Skeletal muscle satellite cell (primary cell): ENCODE data around the gene COL13A1.

ENCODE experiments used
- H3K27me3 ChIP-seq: 2 replicates; pipeline ENCODE4 v1.7.0; 2013; ENCODE audit warnings: low read length; ENCODE audit not compliant: control insufficient read depth, insufficient read depth
- H3K36me3 ChIP-seq: 2 replicates; pipeline ENCODE4 v1.7.0; 2013; ENCODE audit warnings: mild to moderate bottlenecking, control low read depth, low read length; ENCODE audit not compliant: insufficient read depth
- H3K4me1 ChIP-seq: 2 replicates; pipeline ENCODE4 v1.7.0; 2013; ENCODE audit warnings: low read length; ENCODE audit not compliant: control insufficient read depth, insufficient read depth
- H3K4me2 ChIP-seq: 2 replicates; pipeline ENCODE4 v1.7.0; 2013; ENCODE audit warnings: mild to moderate bottlenecking, low read length
- H3K4me3 ChIP-seq: 2 replicates; pipeline ENCODE4 v1.7.0; 2013; ENCODE audit warnings: low read length
- H3K9ac ChIP-seq: 2 replicates; pipeline ENCODE4 v1.7.0; 2013; ENCODE audit warnings: mild to moderate bottlenecking, low read depth, low read length, moderate library complexity
- H3K9me3 ChIP-seq: replicated peaks from 2 replicates; pipeline ENCODE4 v1.7.0; 2013; ENCODE audit warnings: mild to moderate bottlenecking, control low read depth, low read length

COL13A1 gene

DNA sequence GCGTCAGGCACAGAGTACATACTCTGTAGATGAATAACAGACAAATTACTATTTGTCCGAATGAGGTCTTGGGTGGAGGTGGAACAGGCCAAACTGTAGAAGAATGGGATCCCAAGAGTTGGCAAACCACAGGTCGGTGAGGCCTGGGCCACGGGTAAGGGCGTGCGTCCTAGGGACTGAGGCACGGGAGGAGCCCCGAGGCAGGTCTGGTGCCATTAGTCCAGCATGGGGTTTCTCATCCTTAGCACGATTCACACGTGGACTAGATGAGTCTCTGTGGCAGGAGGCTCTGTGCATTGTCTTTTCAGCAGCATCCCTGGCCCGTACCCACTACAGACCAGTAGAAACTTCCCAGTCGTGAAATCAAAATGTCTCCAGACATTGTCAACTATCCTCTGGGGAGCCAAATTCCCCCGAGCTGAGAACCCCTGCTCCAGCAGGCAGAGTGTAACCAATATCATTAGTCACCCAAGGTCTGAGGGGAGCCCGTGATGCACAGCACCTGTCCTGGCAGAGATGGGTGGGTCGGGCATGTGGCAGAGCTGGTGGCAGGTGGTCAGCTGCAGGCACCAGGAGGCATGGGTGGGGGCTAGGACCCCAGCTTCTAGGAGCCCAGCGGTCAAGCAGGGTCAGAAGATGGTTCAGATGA is 61.3 kb downstream of the COL13A1 start:
- H3K4me2 ChIP-seq = no peak overlapping the region
- no peaks in the 10 kb centered on the region for H3K36me3 ChIP-seq
- H3K9me3 ChIP-seq = no peaks in the 10 kb centered on the region
- no peaks in the 10 kb centered on the region for H3K27me3 ChIP-seq
- peaks cover 54% of the 10 kb centered on the region for H3K4me1 ChIP-seq
- H3K4me3 ChIP-seq = no peak overlapping the region
- no peak overlapping the region for H3K9ac ChIP-seq

DNA sequence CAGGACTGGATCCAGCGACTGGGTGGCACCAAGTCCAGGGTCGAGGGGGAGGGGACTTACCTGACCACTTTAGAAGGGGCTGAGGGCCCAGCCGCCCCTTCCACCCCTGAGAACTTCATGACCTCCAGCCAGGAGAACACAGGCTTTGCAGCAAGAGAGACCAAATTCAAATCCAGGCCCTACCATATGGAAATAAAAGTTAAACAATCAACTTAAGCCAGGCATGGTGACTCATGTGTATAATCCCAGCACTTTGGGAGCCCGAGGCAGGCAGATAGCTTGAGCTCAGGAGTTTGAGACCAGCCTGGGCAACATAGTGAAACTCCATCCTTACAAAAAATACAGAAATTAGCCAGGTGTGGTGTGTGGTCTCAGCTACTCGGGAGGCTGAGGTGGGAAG is 61.9 kb downstream of the COL13A1 start:
- Histone ChIP-seq H3K4me3 (no peak overlapping the region), H3K9me3 (no peaks in the 10 kb centered on the region), H3K27me3 (no peaks in the 10 kb centered on the region), H3K36me3 (no peaks in the 10 kb centered on the region), H3K9ac (no peak overlapping the region), H3K4me1 (peaks cover 54% of the 10 kb centered on the region), H3K4me2 (no peak overlapping the region)

DNA sequence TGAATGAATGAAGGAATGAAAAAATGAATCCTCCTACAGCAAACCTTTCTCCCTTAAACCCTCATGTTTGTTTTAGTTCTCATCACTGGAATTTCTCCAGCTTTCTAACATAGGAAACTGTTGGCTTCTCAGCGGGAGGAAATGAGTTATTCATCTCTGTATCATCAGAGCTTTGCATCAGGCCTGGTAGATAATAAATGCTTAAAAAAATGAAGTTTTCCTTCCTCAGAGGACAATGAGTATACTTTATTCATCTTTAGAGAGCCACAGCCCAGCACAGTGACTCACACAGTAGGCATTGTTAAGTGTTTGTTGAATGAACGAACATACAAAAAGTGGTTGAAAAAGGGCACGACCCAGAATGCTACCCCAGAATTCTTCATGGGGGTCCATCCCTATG is 62.6 kb downstream of the COL13A1 start:
- Histone ChIP-seq H3K36me3 (no peaks in the 10 kb centered on the region), H3K9ac (no peak overlapping the region), H3K9me3 (no peaks in the 10 kb centered on the region), H3K27me3 (no peaks in the 10 kb centered on the region), H3K4me3 (no peak overlapping the region), H3K4me1 (peaks cover 60% of the 10 kb centered on the region), H3K4me2 (peak overlapping the region; percentile 62)

DNA sequence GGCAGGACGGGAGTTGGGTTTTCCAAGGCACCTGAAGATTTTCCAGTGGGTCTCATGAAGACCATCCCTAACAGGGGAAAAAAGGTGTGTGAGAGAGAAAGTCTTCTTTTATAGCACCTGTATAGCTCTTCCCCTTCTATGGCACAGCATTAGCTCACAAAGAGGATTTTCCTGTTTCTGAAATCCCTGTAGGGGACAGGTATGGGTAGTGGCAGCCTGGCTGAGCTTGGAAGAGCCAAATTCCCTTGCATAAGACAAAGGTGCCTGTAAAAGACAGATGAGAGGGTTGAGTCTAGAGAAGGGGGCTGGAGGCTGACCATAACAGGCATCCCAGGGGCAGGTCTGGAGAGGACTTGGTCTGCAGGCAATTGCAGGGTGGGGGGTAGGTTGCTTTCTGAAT is 63.7 kb downstream of the COL13A1 start:
- Histone ChIP-seq H3K4me3 (no peak overlapping the region), H3K9me3 (no peaks in the 10 kb centered on the region), H3K27me3 (no peaks in the 10 kb centered on the region), H3K36me3 (no peaks in the 10 kb centered on the region), H3K9ac (no peak overlapping the region), H3K4me1 (peaks cover 61% of the 10 kb centered on the region), H3K4me2 (no peak overlapping the region)

DNA sequence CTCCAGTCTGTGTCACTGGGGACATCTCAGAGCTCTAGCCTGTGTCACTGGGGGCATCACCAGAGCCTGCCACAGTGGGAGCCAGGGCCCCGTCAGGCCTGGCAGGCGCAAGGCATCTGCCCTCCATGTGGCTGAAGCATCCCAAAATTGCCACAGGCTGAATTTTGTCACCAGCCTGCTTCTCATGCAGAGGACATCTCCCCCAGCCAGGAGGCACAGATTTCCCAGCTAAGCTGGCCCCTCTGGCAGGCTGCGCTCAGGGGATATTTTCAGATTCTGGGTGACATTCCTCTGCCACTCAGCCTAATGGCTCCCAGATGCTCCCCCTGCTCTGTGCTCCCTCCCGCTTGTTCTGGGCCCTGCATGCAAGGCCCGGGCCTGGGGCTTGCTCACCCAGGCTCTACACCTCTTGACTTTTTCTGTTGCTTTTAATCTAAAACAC is 64.6 kb downstream of the COL13A1 start:
- Histone ChIP-seq H3K9me3 (no peaks in the 10 kb centered on the region), H3K4me1 (peaks cover 57% of the 10 kb centered on the region), H3K9ac (peak overlapping the region; percentile 60), H3K4me2 (peak overlapping the region; percentile 72), H3K4me3 (no peak overlapping the region), H3K27me3 (no peaks in the 10 kb centered on the region), H3K36me3 (no peaks in the 10 kb centered on the region)

DNA sequence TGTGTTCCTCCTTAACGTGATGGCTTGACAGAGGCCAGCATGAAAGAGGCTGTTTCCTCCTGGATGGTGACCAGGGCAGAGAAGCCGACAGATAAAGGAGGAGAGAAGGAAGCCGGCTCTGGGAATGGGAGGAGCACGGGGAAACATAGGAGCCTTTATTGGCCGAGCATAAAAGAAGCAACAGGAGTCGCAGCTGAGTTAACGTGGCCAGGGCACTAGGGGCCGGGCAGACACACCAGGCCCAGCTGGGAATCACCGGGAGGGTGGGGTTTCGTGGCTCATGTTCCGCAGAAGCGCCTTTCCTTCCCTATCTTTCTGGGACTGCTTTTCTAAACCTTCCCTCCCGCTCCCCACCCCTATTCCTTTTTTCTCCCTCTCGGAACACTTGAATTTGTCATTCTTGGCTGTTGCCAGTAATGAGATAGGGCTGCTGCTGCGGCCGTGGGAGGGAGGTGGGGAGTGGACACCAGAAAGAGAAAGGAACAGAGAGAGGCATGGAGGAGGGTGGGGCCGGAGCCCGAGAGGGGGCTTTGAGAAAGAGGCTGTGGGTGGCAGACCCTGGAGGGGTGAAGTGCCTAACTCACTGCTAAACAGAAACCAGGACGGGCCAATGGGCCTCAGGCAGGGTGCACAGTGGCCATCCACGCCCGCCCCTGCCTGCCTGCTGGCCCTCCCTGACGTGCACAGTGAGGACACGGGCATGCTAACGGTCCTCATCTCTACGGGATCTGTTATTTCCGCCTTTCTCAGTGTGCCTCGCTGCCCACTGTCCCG is 65.2 kb downstream of the COL13A1 start:
- Histone ChIP-seq H3K4me3 (peak overlapping the region; percentile 27), H3K4me2 (peak overlapping the region; percentile 72), H3K4me1 (peaks cover 51% of the 10 kb centered on the region), H3K27me3 (no peaks in the 10 kb centered on the region), H3K9me3 (no peaks in the 10 kb centered on the region), H3K36me3 (no peaks in the 10 kb centered on the region), H3K9ac (peak overlapping the region; percentile 60)

DNA sequence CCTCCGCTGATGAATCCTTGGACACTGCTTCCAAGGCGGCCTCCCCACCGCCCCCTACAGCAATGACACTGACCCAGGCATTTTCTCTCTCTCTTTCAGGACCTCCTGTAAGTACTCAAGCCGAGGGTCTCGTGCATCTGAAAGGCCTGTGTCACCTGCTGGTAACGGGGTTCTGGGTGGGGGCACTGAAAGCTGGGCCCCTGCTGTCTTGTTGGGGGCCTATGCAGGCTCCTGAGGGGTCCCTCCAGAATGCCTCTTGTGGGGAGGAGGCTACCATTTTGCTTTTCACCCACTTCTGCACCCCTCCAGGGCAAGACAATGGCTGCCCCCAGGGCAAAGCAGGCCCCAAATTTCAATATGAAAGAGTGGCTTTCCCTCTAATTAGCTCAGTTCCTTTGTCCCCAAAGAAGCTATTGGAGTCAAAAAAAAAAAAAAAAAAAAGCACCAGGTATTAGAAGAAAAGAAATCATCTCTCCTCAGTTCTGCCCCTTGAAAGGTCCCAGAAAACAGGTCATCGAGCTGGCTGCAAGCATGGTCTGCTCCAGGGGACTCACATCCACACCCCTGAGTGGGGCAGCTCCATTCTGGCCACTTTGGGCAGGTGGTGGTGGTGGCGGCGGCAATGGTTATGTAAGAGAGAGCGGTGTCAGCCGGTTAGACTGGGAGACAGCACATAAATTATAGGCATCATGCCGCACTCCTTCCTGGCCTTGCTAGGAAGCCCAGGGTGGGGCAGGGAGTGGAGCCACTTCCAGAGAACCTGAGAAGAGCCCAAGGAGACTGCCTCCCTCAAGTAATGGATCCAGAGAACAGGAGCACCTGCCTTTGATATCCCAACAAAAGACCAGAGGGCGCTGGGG is 66.2 kb downstream of the COL13A1 start:
- no peak overlapping the region for H3K9ac ChIP-seq
- no peaks in the 10 kb centered on the region for H3K9me3 ChIP-seq
- H3K4me3 ChIP-seq = no peak overlapping the region
- H3K4me2 ChIP-seq = no peak overlapping the region
- H3K36me3 ChIP-seq = no peaks in the 10 kb centered on the region
- H3K4me1 ChIP-seq = peaks cover 42% of the 10 kb centered on the region
- H3K27me3 ChIP-seq = no peaks in the 10 kb centered on the region

DNA sequence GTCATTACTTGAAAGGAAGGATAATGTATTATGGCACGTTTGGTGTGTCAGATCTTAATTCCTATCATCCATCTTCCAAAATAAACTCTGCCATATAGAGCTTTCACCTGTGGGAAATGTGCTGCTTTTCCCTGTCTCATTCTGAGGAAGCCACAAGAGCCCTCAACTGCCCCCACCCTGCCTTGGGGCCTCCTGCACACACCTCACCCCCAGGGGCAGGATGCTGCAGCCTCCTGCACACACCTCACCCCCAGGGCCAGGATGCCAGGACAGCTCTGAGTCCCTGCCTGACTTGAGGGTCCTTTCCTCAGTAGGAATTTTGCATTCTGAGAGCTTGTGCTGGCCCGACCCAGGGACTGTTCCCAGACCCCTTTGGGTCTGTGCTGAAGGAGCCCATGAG is 67.1 kb downstream of the COL13A1 start:
- H3K4me3 ChIP-seq = no peak overlapping the region
- H3K27me3 ChIP-seq = no peaks in the 10 kb centered on the region
- no peaks in the 10 kb centered on the region for H3K36me3 ChIP-seq
- no peak overlapping the region for H3K9ac ChIP-seq
- peak overlapping the region; percentile 28 for H3K4me2 ChIP-seq
- peaks cover 34% of the 10 kb centered on the region for H3K4me1 ChIP-seq
- H3K9me3 ChIP-seq = no peaks in the 10 kb centered on the region

DNA sequence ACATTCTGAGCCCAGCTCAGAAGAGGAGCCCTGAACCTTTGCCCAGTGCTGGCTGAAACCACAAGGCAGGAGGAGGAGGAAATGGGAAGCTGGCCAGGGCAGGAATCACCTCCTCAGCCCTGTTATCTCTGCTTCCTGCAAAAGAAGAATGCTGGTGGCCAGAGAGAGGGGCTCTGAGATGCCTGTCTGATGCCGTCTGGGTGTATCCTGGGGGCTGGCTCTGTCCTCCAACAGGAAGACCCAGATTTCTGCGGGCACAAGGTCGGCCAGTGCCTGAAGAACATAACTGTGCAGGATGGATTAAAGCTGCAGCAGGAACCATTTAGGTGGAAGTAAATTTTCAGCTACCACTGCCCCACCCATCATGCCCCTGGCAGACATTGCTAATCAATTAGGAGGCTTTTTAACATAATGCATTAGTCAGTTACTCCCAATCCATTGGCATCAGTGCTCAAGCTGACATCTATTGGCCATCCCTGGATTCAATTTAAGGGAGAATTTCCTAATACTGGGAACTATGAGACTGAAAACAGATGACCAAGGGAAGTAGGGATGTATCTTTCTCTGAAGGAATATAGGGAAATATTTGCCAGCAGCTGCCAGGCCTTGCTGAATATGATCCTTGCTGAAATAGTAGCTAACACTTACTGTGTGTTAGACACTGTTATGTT is 67.7 kb downstream of the COL13A1 start:
- peaks cover 34% of the 10 kb centered on the region for H3K4me1 ChIP-seq
- H3K9ac ChIP-seq = no peak overlapping the region
- peak overlapping the region; percentile 28 for H3K4me2 ChIP-seq
- no peaks in the 10 kb centered on the region for H3K27me3 ChIP-seq
- H3K9me3 ChIP-seq = no peaks in the 10 kb centered on the region
- no peaks in the 10 kb centered on the region for H3K36me3 ChIP-seq
- no peak overlapping the region for H3K4me3 ChIP-seq

DNA sequence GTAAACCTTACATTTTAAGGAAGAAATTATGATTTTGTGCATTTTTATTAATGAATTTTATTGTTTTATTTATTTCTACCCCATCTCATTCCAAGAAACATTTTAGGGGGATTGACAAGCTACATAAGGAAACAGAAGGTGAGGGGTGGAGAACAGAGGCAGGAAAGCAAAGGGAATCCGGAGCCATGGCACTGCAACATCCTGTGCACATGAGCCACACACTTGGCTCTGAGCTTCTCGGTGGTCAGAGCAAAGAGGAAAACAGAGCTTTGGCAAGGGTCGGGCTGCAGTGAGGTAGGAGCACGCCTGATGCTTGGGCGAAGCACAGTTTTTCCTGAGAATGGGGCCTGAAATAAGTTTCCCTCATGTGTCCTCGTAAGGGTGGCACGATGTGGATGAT is 68.9 kb downstream of the COL13A1 start:
- peaks cover 33% of the 10 kb centered on the region for H3K4me1 ChIP-seq
- no peak overlapping the region for H3K4me2 ChIP-seq
- no peaks in the 10 kb centered on the region for H3K36me3 ChIP-seq
- no peaks in the 10 kb centered on the region for H3K9me3 ChIP-seq
- H3K4me3 ChIP-seq = no peak overlapping the region
- no peaks in the 10 kb centered on the region for H3K27me3 ChIP-seq
- H3K9ac ChIP-seq = no peak overlapping the region

DNA sequence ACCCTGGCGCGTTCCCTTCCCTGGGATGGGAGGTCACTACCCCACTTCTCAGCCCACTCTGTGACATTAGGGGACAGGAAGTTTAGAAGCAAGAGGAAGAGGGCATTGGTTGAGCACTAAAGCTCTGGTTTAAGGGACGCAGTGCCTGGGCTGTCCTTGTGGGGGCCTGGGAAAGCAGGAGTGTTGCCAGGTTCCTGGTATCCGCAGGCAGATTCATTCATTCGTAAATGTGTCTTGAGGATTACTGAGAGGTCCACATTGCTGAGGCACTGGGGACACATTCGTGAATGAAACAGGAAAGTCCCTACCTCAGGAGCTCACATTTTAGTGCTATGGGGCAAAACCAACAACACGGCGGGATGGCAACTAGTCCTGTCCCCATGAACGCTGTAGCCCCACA is 69.4 kb downstream of the COL13A1 start:
- no peak overlapping the region for H3K4me3 ChIP-seq
- no peak overlapping the region for H3K4me2 ChIP-seq
- peaks cover 32% of the 10 kb centered on the region for H3K4me1 ChIP-seq
- no peak overlapping the region for H3K9ac ChIP-seq
- H3K36me3 ChIP-seq = no peaks in the 10 kb centered on the region
- no peaks in the 10 kb centered on the region for H3K9me3 ChIP-seq
- H3K27me3 ChIP-seq = no peaks in the 10 kb centered on the region
